GM12874 (cell line): Measurements from ENCODE around the gene ALOX15.

Experiments used
- CTCF ChIP-seq: IDR thresholded peaks from 2 replicates; pipeline ENCODE4 v1.5.1; 2011; ENCODE audit warnings: low read depth, mild to moderate bottlenecking, control low read depth, low read length, moderate library complexity; ENCODE audit not compliant: insufficient read depth

The ALOX15 gene

GRCh38 chr17:4593021-4593421 lies 48.5 kb downstream of the ALOX15 start:
- TF ChIP-seq CTCF, result no peak

DNA sequence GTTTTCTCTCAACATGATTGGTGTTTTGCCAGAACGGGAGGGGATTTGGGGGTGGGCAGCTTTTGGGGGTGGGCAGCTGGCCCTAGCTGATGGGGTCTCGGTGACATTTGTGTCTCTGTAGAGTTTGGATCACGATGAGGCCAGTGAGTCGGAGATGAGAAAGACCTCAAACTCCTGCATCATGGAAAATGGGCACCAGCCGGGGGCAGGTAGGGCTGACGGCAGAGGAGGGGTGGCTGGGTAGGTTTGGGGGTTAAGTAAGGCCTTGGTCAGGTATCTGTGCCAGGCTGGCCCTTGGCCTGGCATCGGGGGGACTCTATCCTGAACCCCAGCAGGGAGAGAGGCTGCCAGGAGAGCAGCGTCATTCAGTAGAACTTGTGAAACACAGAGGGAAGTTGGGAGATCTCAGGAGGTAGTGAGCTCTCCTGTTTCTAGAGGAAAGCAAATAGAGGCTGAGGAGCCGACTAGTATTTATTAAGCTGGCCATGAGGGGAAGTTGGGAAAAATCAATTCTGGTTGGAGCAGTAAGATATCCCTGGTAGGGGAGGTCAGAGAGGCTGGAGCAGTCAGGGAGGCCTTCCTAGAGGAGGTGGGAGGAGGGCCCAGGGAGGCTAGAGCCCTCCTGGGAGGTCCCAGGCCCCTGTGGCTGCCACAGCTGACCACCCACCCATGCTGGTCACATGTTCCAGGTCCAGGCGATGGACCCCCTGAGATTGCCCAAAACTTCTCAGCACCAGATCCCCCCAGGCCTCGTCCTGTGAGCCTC lies 49.1 kb downstream of the ALOX15 start:
- TF ChIP-seq CTCF, result no peak

DNA sequence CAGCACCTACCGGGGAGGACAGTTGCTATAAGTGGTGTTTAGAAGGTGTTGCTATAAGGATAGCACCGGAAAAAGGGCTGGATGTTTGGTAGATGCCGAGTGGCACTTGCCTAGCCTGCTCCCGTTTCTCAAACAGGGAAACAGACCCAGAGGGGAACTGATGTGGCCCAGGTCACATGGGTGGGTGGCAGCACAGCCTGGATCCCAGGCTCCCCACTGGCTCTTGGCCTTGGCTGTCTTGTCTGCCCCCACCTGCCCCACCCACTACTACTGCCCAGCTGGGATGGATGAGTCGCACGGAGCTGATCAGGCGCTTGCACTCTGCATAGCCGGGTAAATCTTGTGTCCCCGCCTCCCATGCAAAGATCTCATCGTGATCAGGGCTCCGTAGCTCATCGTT lies 49.9 kb downstream of the ALOX15 start:
- TF ChIP-seq CTCF, result no peak

DNA sequence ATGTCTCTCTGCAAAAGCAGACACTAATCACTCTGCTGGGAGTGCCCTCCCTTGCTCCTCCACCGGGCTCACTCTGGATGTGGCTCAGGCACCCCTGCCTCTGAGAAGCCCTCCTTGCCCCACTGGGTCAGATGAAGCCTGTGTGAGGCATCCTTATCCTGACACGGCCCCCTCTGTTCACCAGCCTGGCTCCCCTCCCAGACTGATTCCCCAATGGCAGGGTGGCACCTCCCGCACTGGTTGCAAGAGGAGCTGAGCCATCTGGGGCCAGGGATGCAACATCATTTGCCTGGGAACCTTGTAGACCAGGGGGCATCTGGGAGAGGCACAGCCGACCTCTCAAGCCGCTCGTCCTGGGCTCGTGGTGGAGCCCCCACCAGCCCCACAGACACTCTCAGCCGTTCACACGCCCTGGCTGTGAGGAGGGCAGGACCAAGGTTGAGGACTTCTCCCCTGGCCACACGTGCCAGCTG lies 50.5 kb downstream of the ALOX15 start:
- TF ChIP-seq CTCF, result no peak

DNA sequence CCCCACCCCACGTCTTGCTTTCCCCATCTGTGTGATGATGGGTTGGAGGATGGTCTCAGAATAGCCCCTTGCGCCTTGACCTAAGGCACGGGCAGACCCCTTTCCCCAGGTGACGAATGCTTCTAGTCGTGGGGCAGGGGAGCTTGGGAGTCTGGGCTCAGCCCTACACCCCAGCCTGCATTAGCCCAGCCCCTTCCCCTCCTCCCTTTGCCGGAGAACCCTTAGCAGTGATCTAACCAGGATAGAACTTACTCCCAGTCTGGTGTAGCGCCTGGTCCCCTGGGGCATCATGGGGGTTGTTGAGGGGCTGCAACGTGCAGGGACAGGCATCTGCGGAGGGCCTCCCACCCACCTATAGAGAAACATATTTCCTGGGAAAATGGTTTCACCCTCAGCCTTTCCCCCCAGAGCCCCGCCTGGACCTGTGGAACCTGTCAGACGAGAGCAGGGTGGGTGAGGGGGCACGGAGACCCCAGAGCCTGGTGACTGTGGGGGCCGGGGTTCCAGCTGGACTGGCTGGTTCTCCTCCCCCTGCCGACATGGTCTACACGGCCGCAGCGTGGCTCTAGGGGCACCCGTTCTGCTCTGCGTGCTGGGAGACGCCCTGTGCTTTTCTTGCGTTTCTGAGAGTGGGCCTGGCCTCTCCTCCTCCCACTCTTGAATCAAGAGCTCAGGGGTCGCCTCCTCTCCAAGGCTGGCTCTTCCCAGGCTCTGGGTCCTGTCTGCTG lies 52.4 kb downstream of the ALOX15 start:
- no peak for TF ChIP-seq CTCF

- TF ChIP-seq CTCF, result no peak
Measured at GRCh38 chr17:4588391-4588790, 53.1 kb downstream of the ALOX15 start.

GRCh38 chr17:4587803-4588202 lies 53.7 kb downstream of the ALOX15 start:
- no peak for TF ChIP-seq CTCF
